Activated CD4-positive, alpha-beta T cell treated with anti-CD3 and anti-CD28 coated beads, Interleukin-2, amount 50 U/mL, for 24 hours (primary cell): ENCODE data around the gene TNP2.

Experiments
- DNase-seq, 2 donors: peaks; one replicate each; pipeline ENCODE4 v3.0.0-alpha.2; 2020; ENCODE audit warnings: low read depth in 1 of 2, low spot score in 1 of 2

TNP2 gene

DNA sequence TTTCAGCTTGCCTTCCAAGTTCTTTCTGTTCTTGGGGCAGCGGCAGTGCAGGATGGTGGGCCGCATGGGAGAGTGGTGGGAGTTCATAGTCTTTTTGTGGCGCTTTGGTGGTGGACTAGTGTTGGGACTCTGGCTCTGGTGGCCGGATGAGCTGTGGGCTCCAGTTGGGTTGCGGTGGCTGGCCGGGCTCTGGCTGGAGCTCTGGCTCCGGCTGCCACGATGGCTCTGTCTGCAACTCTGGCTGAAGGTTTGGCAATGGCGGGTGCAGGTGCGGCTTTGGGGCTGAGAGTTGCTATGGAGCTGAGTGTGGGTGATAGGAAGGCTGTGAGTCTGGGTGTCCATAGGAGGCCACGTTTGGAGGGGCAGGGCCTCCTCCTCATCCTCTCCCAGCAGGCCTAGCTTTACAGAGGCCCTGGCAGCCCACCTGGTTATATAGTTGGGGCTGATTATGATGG, at the start of gene TNP2:
TSS of gene TNP2 (minus strand) at position 405 of the 455 bp plus-strand sequence. CDS start at position 342, 63 bp downstream.
- no peak for DNase-seq

GRCh38 chr16:11318817-11319216, 49.7 kb upstream of the TNP2 start:
- DNase-seq: no peak

DNA sequence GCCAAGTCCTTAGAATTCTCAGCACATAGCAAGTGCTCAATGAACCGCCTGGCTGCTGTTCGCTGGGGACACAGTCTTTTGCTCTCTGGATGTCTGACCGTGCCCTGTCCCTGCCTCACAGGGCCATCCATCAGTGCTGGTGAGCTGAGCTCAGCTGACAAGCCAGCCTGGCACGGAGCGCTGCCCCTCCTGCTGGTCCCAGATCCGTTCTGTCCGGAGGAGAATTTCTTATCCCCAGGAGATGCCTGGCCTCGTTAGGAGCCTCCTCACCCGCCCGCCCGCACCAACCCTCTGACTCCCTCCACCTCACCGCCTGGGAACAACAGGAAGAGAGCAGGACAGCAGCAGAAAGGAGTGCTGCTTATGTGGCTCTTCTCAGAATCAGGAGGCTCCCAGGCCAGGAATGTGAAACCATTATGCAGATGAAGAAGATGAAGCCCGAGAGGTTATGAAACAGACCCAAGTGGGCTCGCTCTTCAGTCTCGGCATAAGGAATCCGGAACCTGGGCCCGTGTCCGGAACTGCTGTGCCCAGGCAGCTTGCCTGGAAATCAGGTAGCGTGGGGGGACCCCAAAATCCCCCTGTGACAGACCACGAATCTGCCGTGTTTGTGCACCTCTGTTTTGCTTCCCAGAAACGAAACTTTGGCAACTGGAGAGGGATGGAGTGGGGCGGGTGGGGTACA, 47.3 kb upstream of the TNP2 start:
- DNase-seq: no peak

DNA sequence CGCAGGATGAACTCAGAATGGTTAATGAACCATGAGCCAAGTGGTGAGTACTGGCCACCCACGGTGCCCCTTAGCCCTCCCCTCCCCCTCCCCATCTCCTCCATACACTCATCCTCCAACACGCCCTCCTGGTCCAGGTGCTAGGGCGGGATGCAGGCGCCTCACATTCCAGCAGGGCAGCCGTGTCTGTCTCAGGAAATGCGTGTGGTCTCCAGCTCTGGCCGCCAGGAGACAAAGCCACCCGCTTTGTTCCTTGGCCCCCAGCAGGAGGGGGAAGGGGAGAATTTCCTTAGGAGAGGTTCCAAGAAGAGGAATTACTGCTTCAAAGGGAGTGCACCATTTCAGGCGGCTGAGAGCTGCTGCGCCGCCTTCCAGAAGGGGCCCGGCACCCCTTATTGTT, 46.4 kb upstream of the TNP2 start:
- no peak for DNase-seq

GRCh38 chr16:11314309-11314894, 45.3 kb upstream of the TNP2 start:
- DNase-seq: no peak

- DNase-seq: no peak
Observed at GRCh38 chr16:11313493-11314308, 44.6 kb upstream of the TNP2 start.

DNA sequence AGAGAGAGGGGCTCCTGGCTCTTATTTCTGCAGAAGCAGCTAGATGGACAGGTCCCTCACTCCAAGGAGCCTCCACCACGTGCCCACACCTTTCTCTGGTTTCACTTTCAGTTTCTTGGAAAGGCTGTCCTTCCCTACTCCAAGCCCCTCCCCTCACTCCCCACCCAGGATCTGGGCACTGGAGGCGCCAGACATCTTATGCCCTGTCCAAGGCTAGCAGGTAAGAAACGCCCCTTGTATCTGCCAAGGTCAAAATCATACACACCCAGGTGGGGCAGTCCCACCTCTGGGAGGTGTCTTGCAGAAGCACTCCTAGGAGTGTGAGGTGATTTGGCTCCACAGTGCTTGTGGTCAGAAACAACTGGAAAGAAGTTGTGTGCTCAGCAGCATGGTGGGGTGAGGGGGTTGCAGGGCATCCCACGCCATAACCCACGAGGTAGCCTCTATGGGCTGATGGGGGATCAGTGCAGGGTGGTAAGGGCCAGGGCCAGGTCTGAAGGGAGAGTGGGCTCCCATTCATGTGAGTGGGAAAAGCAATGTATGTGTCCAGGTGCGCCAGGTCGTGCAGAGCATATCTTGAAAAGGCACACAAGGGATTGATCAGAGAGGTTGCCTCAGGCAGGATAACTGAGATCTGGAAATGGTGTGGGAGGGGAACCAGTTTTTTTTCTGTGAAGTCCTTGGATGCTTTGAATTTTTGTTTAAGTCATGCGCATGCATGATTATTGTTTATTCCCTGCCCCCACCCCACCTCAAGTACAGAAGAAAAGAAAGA, 43.8 kb upstream of the TNP2 start:
- no peak for DNase-seq

GRCh38 chr16:11310997-11311561, 42.0 kb upstream of the TNP2 start:
- no peak for DNase-seq

GRCh38 chr16:11310634-11310977, 41.5 kb upstream of the TNP2 start:
- DNase-seq: no peak

DNA sequence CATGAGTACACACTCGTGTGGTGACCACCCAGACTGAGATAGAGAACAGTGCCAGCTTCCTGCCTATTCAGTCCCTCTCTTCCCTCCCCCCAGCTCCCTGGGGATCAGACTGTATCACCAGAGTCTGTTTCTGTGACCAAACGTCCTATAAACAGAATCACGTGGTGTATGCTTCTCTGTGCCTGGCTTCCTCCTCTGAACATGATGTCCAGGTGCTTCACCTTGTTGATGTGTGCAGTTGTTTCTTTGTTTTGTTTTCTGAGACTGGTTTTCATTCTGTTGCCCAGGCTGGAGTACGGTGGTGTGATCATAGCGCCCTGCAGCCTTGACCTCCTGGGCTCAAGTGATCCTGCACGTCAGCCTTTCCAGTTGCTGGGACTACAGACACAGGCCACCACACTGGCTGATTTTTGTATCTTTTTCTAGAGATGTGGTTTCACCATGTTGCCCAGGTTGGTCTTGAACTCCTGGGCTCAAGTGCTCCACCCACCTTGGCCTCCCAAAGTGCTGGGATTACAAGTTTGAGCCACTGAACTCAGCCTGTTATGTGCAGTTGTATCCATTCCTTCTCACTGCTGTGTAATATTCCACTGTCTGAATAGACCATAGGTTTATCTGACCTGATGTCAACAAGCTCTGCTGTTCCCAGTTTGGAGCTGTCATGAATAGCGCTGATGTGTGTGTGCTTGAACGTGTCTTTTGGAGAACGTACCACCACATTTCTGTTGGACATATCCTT, 40.9 kb upstream of the TNP2 start:
- no peak for DNase-seq

DNA sequence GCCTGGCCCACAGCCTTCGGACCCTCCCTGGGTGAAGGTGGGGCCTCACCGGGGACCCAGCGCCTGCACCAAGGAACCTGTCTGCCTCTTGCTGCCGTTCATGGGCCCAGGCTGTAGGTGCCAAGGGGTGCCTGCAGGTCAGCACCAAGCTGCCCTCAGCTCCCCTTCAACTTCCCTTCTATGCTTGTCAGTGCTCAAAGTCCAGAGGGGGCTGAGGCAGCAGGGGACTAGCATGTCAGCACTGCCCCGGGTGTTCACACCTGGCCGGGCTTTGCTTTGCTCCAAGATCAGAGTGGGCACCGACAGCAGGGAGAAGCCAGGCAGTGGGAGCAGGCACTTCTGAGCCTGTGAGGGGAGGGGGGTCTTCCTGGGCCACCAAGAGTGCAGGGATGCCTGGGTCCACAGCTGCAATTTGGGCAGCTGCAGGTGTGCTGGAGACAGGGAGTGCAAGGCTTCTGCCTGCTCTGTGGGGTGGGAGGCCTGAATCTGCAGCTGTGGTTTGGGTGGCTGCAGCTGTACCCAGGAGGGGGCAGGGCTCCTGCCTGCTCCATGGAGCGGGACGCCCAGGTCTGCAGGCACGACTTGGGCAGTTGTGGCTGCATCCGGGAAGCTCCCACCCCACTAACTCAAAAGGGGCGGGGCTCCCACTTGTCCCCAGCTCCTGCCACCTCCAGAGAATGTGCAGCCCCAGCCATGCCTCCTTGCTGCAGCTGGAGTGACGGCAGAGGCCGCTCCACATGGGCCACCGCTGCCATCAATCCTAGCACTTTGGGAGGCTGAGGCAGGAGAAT, 39.6 kb upstream of the TNP2 start:
- DNase-seq: no peak

DNA sequence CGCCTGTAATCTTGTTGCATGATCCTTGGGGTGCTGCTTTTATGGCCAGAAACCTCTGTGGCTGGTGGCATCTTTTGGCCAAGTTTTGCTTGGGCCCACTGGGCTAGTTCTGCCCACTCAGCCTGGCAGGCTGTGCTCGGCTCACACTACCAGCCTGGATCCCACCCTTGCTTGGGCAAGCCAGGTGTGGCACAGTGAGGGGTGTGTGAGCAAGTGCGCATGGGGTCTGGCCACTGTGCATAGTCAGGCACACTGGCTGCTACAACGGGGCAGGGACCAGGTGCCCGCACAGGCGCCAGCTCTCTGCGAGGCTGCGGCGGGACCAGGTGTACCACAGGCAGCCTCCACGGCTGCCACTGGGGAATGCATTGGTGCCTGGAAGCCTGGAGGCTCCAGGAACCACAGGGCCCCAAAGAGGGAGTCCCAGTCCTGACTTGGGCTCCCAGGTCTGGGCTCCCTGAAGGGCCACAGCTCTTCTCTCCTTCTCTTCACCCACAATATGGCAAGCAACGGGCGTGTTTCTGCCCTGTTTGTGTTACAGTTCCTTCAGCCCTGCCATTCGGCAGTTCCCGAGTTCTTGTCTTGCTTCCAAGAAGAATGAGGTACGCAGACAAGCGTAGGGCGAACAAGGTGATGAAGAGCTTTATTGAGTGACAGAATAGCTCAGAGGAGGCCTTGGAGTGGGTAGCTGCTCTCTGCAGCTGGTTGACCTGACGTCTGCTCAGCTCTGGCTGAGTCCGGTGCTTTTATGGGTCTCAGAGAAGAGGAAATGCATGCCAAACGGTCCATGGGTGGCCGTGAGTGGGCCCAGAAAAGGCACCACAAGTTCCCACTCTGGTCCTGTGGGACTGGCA, 38.7 kb upstream of the TNP2 start:
- no peak for DNase-seq

DNA sequence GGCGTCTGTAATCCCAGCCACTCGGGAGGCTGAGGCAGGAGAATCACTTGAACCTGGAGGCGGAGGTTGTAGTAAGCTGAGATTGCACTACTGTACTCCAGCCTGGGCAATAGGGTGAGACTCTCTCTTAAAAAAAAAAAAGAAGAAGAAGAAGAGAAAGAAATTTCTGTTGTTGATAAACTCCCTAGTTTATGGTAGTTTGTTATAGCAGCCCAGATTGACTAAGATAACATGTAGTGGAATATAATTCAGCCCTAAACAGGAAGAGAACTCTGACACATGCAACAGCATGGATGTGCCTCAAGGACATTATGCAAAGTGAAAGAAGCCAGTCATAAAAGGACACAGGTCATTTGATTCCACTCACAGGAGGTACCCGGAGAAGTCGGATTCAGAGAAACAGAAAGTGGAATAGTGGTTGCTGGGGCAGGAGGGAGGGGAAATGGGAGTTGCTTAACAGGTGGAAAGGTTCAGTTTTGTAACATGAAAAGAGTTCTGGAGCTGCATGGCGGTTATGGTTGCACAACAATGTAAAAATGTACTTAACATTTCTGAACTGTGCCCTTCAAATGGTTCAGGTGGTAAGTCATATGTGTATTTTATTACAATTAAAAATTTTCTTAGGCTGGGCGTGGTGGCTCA, 38.0 kb upstream of the TNP2 start:
- no peak for DNase-seq

- DNase-seq: no peak
Observed at GRCh38 chr16:11306381-11306780, 37.3 kb upstream of the TNP2 start.

- DNase-seq: no peak
Observed at GRCh38 chr16:11303405-11304138, 34.4 kb upstream of the TNP2 start.

- DNase-seq: no peak
Observed at GRCh38 chr16:11302977-11303376, 33.9 kb upstream of the TNP2 start.

DNA sequence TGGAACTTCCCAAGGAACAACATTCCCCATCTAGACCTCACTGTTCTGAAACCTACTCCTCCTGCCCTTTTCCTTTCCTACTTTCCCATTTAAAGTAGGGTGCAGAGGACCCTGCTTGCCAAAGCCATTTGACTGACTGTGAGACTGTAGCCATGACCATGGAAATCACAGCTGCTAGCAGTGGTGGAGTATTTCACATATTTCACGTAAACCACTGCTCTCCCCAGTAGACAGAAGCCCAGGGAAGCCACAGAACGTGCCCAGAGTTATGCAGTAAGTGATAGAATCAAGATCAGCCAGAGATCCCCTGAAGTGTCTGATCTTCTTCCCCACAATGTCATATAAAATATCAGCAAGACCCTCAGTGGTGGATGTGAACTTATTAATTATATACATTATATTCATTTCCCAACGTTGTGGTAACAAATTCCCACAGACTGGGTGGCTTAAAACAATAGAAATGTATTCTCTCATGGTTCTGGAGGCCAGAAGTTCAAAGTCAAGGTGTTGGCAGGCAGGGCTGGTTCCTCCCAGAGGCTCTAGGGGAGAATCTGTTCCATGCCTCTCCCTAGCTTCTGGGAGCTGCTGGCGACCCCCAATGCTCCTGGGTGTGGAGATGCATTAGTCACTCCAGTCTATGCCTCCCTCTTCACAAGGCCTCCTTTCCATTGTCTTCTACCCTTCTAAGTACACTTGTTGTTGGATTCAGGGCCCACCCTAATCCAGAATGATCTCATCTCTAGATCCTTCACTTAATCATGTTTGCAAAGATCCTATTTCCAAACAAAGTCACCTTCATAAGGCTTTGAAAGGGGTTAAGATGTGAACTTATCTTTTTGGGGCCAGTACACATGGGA, 32.7 kb upstream of the TNP2 start:
- DNase-seq: no peak
